Karpas-422 (cell line): Measurements from ENCODE around the gene ADAMTSL3. TPM values are rescaled to one million over a fixed set of nuclear protein-coding genes. Genes with fewer than 3 reads are reported as not detected.

Experiments used
- DNase-seq: peaks from one replicate; pipeline ENCODE4 v3.0.0-alpha.2; 2015
- H2AFZ ChIP-seq: fragments of 200-600 bp; sonication (generic); 2 replicates; pipeline ENCODE4 v1.6.1; 2014; ENCODE audit warnings: antibody characterized with exemption, low read length, mixed read lengths
- H3K27ac ChIP-seq: fragments of 200-600 bp; sonication (generic); 2 replicates; pipeline ENCODE4 v1.5.1; 2014; ENCODE audit warnings: mild to moderate bottlenecking, low read length, moderate library complexity
- H3K27me3 ChIP-seq: fragments of 200-600 bp; sonication (generic); 2 replicates; pipeline ENCODE4 v1.6.1; 2014; ENCODE audit warnings: low read length, mixed read lengths
- H3K36me3 ChIP-seq: fragments of 200-600 bp; sonication (generic); 2 replicates; pipeline ENCODE4 v1.6.1; 2014; ENCODE audit warnings: low read length, mixed read lengths; ENCODE audit not compliant: insufficient read depth
- H3K4me1 ChIP-seq: fragments of 200-600 bp; sonication (generic); 2 replicates; pipeline ENCODE4 v1.6.1; 2014; ENCODE audit warnings: mild to moderate bottlenecking, low read length, mixed read lengths
- H3K4me2 ChIP-seq: fragments of 200-600 bp; sonication (generic); 2 replicates; pipeline ENCODE4 v1.6.1; 2014; ENCODE audit warnings: low read length, low read depth, mild to moderate bottlenecking; ENCODE audit not compliant: poor library complexity, severe bottlenecking
- H3K4me3 ChIP-seq: fragments of 200-600 bp; sonication (generic); 2 replicates; pipeline ENCODE4 v1.5.1; 2014; ENCODE audit warnings: mild to moderate bottlenecking, antibody characterized with exemption, low read length, mixed read lengths
- H3K79me2 ChIP-seq: fragments of 200-600 bp; sonication (generic); 2 replicates; pipeline ENCODE4 v1.6.1; 2014; ENCODE audit warnings: mild to moderate bottlenecking, low read length, mixed read lengths
- H3K9ac ChIP-seq: fragments of 200-600 bp; sonication (generic); 2 replicates; pipeline ENCODE4 v1.6.0; 2014; ENCODE audit warnings: low read length
- H3K9me2 ChIP-seq: fragments of 200-600 bp; sonication (generic), shearing (Covaris generic); replicated peaks from 2 replicates; pipeline ENCODE4 v1.6.0; 2014; ENCODE audit warnings: mild to moderate bottlenecking, low read length, moderate library complexity; ENCODE audit not compliant: insufficient read depth
- H3K9me3 ChIP-seq: fragments of 300-700, 200-600 bp; sonication (generic); 2 replicates; pipeline ENCODE4 v1.6.1; 2014; ENCODE audit warnings: low read length, mixed read lengths
- H4K20me1 ChIP-seq: fragments of 200-600 bp; sonication (generic); 2 replicates; pipeline ENCODE4 v1.6.1; 2014; ENCODE audit warnings: mild to moderate bottlenecking, antibody characterized with exemption, low read length, low read depth; ENCODE audit not compliant: insufficient read depth
- total RNA-seq: library from RNA; depleted of rRNA; stranded (reverse); fragments of >200 nt; shearing (Covaris generic); gene quantifications from 2 replicates; pipeline ENCODE4 v1.2.3, GENCODE V29; 2014; ENCODE audit warnings: low replicate concordance

ADAMTSL3 gene
- total RNA-seq, 1 experiment from 2014 or later = not detected

DNA sequence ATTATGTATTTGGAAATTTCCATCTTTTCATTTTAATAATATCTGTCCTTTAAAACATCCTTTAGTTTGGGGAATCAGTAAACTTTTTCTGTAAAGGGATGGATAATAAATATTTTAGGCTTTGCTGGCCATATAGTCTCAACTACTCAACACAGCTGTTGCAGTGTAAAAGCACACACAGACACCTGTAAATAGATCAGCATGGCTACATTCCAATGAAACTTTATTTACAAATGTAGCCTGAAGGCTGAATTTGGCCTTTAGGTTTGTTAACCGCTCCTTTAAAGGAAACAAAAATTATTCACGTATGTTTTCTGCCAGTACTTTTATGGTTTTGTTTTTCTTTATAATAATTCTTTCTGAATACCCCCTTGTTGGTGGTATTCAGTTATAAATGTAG lies 184.8 kb downstream of the ADAMTSL3 start:
- no peak overlapping the region for H3K27ac ChIP-seq
- no peaks in the 10 kb centered on the region for H3K79me2 ChIP-seq
- peaks cover 2% of the 10 kb centered on the region; the same call in 1 of the 2 replicates for H3K27me3 ChIP-seq
- H3K4me2 ChIP-seq = no peak overlapping the region
- DNase-seq = no peak
- H3K9me2 ChIP-seq = no peaks in the 10 kb centered on the region
- no peak overlapping the region for H2AFZ ChIP-seq
- H4K20me1 ChIP-seq = no peaks in the 10 kb centered on the region
- H3K4me3 ChIP-seq = no peak overlapping the region
- no peak overlapping the region for H3K9ac ChIP-seq
- H3K4me1 ChIP-seq = no peaks in the 10 kb centered on the region
- H3K36me3 ChIP-seq = no peaks in the 10 kb centered on the region
- H3K9me3 ChIP-seq = no peaks in the 10 kb centered on the region

DNA sequence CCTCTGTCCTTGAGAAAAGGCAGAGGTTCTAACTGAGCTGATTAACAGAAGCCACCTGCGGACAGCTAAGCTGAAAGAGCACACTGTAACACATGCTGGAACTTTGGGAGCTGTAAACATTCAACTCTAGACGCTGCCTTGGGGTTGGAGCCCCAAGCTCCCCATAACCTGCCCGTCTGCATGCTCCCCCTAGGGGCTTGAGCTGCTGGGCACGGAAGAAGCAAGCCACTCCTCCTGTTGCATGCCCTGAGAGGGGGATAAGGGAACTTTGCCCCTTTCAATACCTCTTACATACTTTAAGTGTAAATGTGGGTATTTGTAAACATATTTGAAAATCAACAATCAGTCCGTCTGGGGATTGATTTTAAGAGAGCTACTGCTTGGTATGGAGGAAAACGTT lies 188.4 kb downstream of the ADAMTSL3 start:
- Histone ChIP-seq H4K20me1 (no peaks in the 10 kb centered on the region), H3K4me3 (no peak overlapping the region), H3K27me3 (peaks cover 2% of the 10 kb centered on the region; the same call in 1 of the 2 replicates), H3K9ac (no peak overlapping the region), H3K4me1 (no peaks in the 10 kb centered on the region), H2AFZ (no peak overlapping the region), H3K36me3 (no peaks in the 10 kb centered on the region), H3K27ac (no peak overlapping the region), H3K9me3 (no peaks in the 10 kb centered on the region), H3K4me2 (no peak overlapping the region), H3K79me2 (no peaks in the 10 kb centered on the region), H3K9me2 (no peaks in the 10 kb centered on the region)
- DNase-seq = no peak

DNA sequence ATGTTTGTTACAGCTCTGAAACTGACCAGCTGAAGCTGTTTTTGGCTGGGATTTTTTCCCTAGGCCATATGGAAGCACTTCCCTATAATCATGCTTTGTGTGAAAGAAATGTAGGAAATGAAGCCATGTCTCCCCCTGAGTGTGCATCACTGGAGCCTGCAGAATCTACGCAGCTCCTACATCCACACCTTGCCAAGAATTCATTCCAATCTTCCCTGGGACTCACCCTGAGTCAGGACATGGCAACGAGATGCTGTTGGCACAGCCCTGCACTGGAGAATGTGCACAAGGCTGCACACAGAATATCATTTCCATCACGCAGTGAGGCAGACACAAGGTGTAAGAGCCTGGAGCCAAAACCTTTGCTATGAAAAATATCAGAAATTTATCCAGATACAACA lies 189.5 kb downstream of the ADAMTSL3 start:
- no peak overlapping the region for H3K9ac ChIP-seq
- peaks cover 2% of the 10 kb centered on the region; the same call in 1 of the 2 replicates for H3K27me3 ChIP-seq
- no peak overlapping the region for H2AFZ ChIP-seq
- no peaks in the 10 kb centered on the region for H3K79me2 ChIP-seq
- no peak overlapping the region for H3K27ac ChIP-seq
- no peak for DNase-seq
- H3K4me1 ChIP-seq = no peaks in the 10 kb centered on the region
- no peak overlapping the region for H3K4me2 ChIP-seq
- no peaks in the 10 kb centered on the region for H3K9me3 ChIP-seq
- no peak overlapping the region for H3K4me3 ChIP-seq
- H3K36me3 ChIP-seq = no peaks in the 10 kb centered on the region
- H4K20me1 ChIP-seq = no peaks in the 10 kb centered on the region
- no peaks in the 10 kb centered on the region for H3K9me2 ChIP-seq

DNA sequence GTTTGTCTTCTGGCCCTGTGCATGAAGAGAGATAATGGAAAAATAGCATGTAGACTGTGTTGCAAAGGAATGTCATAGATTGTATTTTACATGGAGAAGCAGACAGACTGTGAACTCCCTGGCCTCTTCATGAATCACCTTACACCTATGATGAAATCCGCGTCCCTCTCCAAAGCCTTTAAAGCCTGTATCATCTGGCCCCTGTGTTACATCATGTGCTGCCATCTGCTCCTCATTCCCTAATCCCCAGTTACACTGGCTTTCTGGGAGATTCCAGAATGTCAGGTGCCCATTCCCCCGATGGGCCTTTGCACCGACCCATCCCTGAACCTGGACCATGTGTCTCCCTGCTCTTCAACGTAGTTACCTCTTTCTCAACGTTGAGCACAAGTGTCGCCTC lies 190.8 kb downstream of the ADAMTSL3 start:
- H3K79me2 ChIP-seq = no peaks in the 10 kb centered on the region
- H3K9me2 ChIP-seq = no peaks in the 10 kb centered on the region
- no peaks in the 10 kb centered on the region for H3K4me1 ChIP-seq
- no peak overlapping the region for H3K27ac ChIP-seq
- H3K9ac ChIP-seq = no peak overlapping the region
- H3K4me2 ChIP-seq = no peak overlapping the region
- no peak overlapping the region for H2AFZ ChIP-seq
- H3K4me3 ChIP-seq = no peak overlapping the region
- no peaks in the 10 kb centered on the region for H4K20me1 ChIP-seq
- no peaks in the 10 kb centered on the region for H3K9me3 ChIP-seq
- no peak for DNase-seq
- no peaks in the 10 kb centered on the region for H3K36me3 ChIP-seq
- H3K27me3 ChIP-seq = no peaks in the 10 kb centered on the region

DNA sequence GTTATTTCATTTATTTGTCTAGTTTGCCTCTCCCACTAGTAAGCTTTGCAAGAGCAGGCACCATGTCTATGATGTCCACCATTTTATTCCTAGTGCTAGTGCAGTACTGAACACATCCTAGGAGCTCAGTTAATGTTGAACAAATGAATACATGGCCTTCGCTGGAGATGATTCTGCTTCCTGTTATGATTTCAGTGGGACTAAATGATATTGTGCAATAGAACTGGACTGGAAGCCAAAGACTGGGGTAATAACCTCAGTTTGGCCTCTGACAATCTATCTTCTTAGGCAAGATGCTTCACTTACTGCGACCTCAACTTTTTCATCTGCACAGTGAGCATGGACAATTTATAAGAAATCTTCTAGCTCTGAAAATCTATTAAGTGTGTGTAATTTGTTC lies 191.3 kb downstream of the ADAMTSL3 start:
- Histone ChIP-seq H3K27ac (no peak overlapping the region), H2AFZ (no peak overlapping the region), H3K4me2 (no peak overlapping the region), H3K79me2 (no peaks in the 10 kb centered on the region), H3K9ac (no peak overlapping the region), H3K4me1 (no peaks in the 10 kb centered on the region), H3K27me3 (no peaks in the 10 kb centered on the region), H3K9me2 (no peaks in the 10 kb centered on the region), H3K9me3 (no peaks in the 10 kb centered on the region), H3K36me3 (no peaks in the 10 kb centered on the region), H4K20me1 (no peaks in the 10 kb centered on the region), H3K4me3 (no peak overlapping the region)
- DNase-seq = no peak

DNA sequence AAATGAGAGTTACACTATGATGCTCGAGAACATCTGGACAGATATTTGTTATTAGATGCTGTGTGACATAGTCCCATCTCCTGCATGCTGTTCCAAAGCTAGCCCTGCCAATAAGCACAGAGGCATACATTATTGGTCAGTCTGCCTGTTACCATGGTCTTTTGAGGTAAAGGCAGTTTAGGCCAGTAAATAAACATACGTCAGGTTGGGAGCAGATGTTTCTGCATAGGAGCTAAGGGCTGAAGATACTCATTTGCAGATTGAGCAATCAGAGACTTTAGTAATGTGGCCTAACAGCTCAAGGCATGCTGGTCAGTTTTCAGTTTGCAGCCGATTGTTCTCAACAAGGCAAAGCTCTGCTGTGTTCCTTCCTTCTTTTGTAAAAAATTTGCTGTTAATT lies 192.9 kb downstream of the ADAMTSL3 start:
- Histone ChIP-seq H3K9me3 (no peaks in the 10 kb centered on the region), H3K9ac (no peak overlapping the region), H3K4me3 (no peak overlapping the region), H3K27me3 (no peaks in the 10 kb centered on the region), H3K27ac (no peak overlapping the region), H2AFZ (no peak overlapping the region), H3K36me3 (no peaks in the 10 kb centered on the region), H3K79me2 (no peaks in the 10 kb centered on the region), H4K20me1 (no peaks in the 10 kb centered on the region), H3K9me2 (no peaks in the 10 kb centered on the region), H3K4me1 (no peaks in the 10 kb centered on the region), H3K4me2 (no peak overlapping the region)
- DNase-seq = no peak

DNA sequence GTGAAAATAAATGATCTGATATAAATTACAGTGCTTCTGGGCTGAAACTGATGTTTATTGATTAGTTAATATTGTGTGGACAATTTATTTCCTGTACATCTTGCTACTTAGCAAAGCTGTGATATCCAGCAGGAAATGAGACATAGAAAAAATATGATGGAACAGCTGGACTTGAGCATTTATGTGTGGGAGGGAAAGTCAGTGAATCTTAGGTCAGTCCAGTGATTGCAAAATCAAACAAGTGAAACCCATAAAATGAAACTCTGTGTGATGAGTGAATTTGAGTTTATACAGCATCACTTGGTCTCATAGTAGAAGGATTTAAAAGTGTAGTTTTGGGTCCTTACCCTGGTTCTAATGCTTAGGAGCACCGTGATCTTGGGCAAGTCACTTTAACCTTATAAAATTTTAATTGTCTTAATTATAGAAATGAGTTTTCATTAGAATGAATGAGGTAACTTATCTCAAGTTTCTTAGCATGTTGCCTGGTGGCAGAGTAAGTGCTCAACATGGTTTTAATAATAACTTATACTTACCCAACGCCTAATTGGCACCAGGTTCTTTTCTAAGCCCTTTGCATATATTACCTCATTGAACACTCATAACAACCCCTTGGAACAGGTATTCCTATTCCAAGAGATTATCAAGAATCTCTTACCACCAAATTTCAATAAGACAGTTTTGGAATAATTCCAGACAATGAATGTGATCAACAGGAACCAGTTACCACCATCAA lies 194.6 kb downstream of the ADAMTSL3 start:
- Histone ChIP-seq H3K27ac (no peak overlapping the region), H3K4me1 (no peaks in the 10 kb centered on the region), H3K4me3 (no peak overlapping the region), H3K4me2 (no peak overlapping the region), H3K9me3 (no peaks in the 10 kb centered on the region), H3K9me2 (no peaks in the 10 kb centered on the region), H2AFZ (no peak overlapping the region), H3K27me3 (no peaks in the 10 kb centered on the region), H4K20me1 (no peaks in the 10 kb centered on the region), H3K36me3 (no peaks in the 10 kb centered on the region), H3K79me2 (no peaks in the 10 kb centered on the region), H3K9ac (no peak overlapping the region)
- DNase-seq = no peak

DNA sequence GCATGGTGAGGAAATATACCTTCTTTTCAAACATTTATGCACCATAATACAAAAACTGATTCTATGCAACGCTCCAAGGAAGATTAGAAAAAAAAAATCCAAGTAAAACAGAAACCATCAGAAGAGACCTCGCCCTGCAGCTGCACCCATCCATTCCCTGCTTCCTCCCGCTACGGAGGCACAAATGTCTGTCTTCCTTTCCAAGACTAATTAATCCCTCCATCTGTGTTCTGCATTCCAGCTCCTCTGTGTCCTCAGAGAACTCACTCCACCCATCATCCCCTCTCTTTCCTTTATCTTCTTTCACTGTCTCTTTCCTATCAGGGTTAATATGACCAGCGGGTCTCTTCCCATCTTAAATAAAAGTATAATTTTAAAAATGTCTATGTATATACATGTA lies 196.1 kb downstream of the ADAMTSL3 start:
- no peaks in the 10 kb centered on the region for H3K36me3 ChIP-seq
- no peaks in the 10 kb centered on the region for H3K9me2 ChIP-seq
- H4K20me1 ChIP-seq = no peaks in the 10 kb centered on the region
- DNase-seq = no peak
- no peak overlapping the region for H3K9ac ChIP-seq
- no peaks in the 10 kb centered on the region for H3K27me3 ChIP-seq
- no peak overlapping the region for H2AFZ ChIP-seq
- H3K4me1 ChIP-seq = no peaks in the 10 kb centered on the region
- no peaks in the 10 kb centered on the region for H3K9me3 ChIP-seq
- H3K4me2 ChIP-seq = no peak overlapping the region
- no peak overlapping the region for H3K27ac ChIP-seq
- no peak overlapping the region for H3K4me3 ChIP-seq
- H3K79me2 ChIP-seq = no peaks in the 10 kb centered on the region
